Measurements from ENCODE around the gene GINM1.

Gene GINM1

DNA sequence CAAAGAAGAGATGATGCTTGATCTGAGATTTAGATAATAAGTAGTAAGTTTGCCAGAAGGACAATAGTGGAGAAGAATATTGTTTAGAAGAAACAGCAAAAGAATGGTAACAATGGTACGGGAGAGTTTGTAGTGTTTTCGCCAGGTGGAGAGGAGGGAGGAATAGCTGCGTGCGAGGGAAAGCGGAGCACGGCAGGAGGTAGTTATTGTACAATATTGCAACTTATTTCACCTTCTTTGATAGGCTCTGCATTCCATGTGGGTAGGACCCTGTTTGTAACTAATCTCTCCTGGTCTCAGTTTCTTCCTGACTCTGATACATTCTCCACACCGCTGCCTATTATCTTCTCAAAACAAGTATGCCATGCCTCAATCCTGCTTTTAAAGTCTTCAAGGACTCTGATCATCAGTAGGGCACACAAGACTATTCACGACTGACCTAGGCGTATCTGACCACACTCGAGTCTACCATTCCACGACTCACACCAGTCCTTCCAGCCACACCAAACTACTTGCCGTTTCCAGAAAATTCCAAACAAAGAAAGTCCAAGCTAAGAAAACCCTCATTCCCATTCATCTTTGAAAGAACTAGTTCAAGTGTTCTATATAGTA is 21.4 kb upstream of the GINM1 start:
- no peak overlapping the region for H2AFZ ChIP-seq (ENCODE audit: low read depth, low read length)
- no peak overlapping the region for H3K14ac ChIP-seq (ENCODE audit: low read length in 2 of 2)
- no peak overlapping the region for H4K91ac ChIP-seq (ENCODE audit: low read length)
- H3K27me3 ChIP-seq (ENCODE audit: control insufficient read depth in 1 of 2, insufficient read depth in 1 of 2, low read length in 2 of 2): peaks cover 3 to 5% of the 10 kb centered on the region in 2 experiments
- peak overlapping the region; percentile 52 for H3K27ac ChIP-seq (ENCODE audit: low read length, poor library complexity, severe bottlenecking)
- WGBS: 27% methylated on average over 8 of the region's 12 CpGs
- H3K4ac ChIP-seq (ENCODE audit: low read depth in 1 of 2, low read length in 2 of 2): peak overlapping the region in 1 of 2 experiments; percentile 6
- no peak overlapping the region for H2BK12ac ChIP-seq (ENCODE audit: low read length in 2 of 2)
- H2BK5ac ChIP-seq (ENCODE audit: low read depth, low read length, poor library complexity, severe bottlenecking): no peak overlapping the region
- no peak overlapping the region for H3K18ac ChIP-seq (ENCODE audit: low read depth in 1 of 2, low read length in 2 of 2)
- no peak overlapping the region for H2BK120ac ChIP-seq (ENCODE audit: low read depth, low read length)
- H4K8ac ChIP-seq (ENCODE audit: low read length): no peak overlapping the region
- no peak overlapping the region for H2AK5ac ChIP-seq (ENCODE audit: low read length, severe bottlenecking)
- H3K4me2 ChIP-seq (ENCODE audit: low read length, poor library complexity, severe bottlenecking): peak overlapping the region; percentile 73
- H3K9me3 ChIP-seq (ENCODE audit: control insufficient read depth, low read length): no peaks in the 10 kb centered on the region
- H2BK15ac ChIP-seq (ENCODE audit: low read depth, poor library complexity, severe bottlenecking): no peak overlapping the region
- H3K79me1 ChIP-seq (replicated peaks; ENCODE audit: low read length, poor library complexity, severe bottlenecking): no peaks in the 10 kb centered on the region
- H3K4me3 ChIP-seq (ENCODE audit: insufficient read depth in 1 of 2, low read depth in 1 of 2, low read length in 2 of 2): peak overlapping the region; percentile 81 to 94
- no peak for DNase-seq
- H3K36me3 ChIP-seq (ENCODE audit: control insufficient read depth in 1 of 2, insufficient read depth in 2 of 2, low read depth in 1 of 2, low read length in 2 of 2): peaks cover 6 to 13% of the 10 kb centered on the region in 2 experiments
- H3K23ac ChIP-seq (ENCODE audit: low read length in 2 of 2): no peak overlapping the region
- H3K9ac ChIP-seq (ENCODE audit: low read length): peak overlapping the region; percentile 99
- H3K4me1 ChIP-seq (ENCODE audit: control insufficient read depth, insufficient read depth, low read depth, low read length): peaks cover 2% of the 10 kb centered on the region

DNA sequence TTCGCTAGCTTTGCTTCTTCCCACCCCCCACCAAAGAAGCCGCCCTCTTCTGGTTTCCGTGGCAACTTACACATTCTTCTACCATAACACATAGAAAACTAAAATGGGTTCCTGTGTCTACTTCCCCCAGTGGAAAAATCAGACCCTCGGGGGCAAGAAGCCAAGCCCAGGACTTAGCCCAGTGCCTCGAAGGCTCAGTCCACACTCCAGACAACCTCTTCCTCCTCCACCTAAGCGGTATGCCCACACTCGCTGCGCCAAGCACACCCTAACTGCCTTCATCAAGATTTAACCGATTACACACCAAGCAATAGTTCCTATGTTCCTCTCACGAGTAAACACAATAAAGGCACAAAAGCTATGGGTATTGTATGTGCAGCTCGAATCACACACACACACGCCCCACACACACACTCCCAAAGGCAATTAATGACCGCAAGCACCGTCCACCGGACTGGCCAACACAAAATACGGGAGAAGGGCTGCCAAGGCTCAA is 20.9 kb upstream of the GINM1 start:
- H4K8ac ChIP-seq (ENCODE audit: low read length): peak overlapping the region; percentile 78
- peak overlapping the region; percentile 93 for H4K91ac ChIP-seq (ENCODE audit: low read length)
- H3K79me1 ChIP-seq (replicated peaks; ENCODE audit: low read length, poor library complexity, severe bottlenecking): no peaks in the 10 kb centered on the region
- DNase-seq: peak; percentile 91
- H3K9ac ChIP-seq (ENCODE audit: low read length): peak overlapping the region; percentile 99
- 0% methylated on average over 16 of the region's 16 CpGs for WGBS
- H3K27ac ChIP-seq (ENCODE audit: low read length, poor library complexity, severe bottlenecking): peak overlapping the region; percentile 90
- peak overlapping the region; percentile 60 for H2AFZ ChIP-seq (ENCODE audit: low read depth, low read length)
- H3K36me3 ChIP-seq (ENCODE audit: control insufficient read depth in 1 of 2, insufficient read depth in 2 of 2, low read depth in 1 of 2, low read length in 2 of 2): peaks cover 2 to 7% of the 10 kb centered on the region in 2 experiments
- no peaks in the 10 kb centered on the region for H3K9me3 ChIP-seq (ENCODE audit: control insufficient read depth, low read length)
- peak overlapping the region; percentile 41 to 97 for H3K18ac ChIP-seq (ENCODE audit: low read depth in 1 of 2, low read length in 2 of 2)
- peak overlapping the region in 1 of 2 experiments; percentile 11 for H3K23ac ChIP-seq (ENCODE audit: low read length in 2 of 2)
- H3K4me1 ChIP-seq (ENCODE audit: control insufficient read depth, insufficient read depth, low read depth, low read length): peaks cover 2% of the 10 kb centered on the region
- H3K4me3 ChIP-seq (ENCODE audit: insufficient read depth in 1 of 2, low read depth in 1 of 2, low read length in 2 of 2): peak overlapping the region; percentile 81 to 94
- peak overlapping the region; percentile 29 for H2BK120ac ChIP-seq (ENCODE audit: low read depth, low read length)
- H3K14ac ChIP-seq (ENCODE audit: low read length in 2 of 2): peak overlapping the region in 1 of 2 experiments; percentile 23
- H3K27me3 ChIP-seq (ENCODE audit: control insufficient read depth in 1 of 2, insufficient read depth in 1 of 2, low read length in 2 of 2): peaks cover 4 to 6% of the 10 kb centered on the region in 2 experiments
- H3K4ac ChIP-seq (ENCODE audit: low read depth in 1 of 2, low read length in 2 of 2): peak overlapping the region; percentile 20 to 89
- H2BK15ac ChIP-seq (ENCODE audit: low read depth, poor library complexity, severe bottlenecking): no peak overlapping the region
- no peak overlapping the region for H2AK5ac ChIP-seq (ENCODE audit: low read length, severe bottlenecking)
- H3K4me2 ChIP-seq (ENCODE audit: low read length, poor library complexity, severe bottlenecking): peak overlapping the region; percentile 73
- no peak overlapping the region for H2BK5ac ChIP-seq (ENCODE audit: low read depth, low read length, poor library complexity, severe bottlenecking)
- peak overlapping the region in 1 of 2 experiments; percentile 28 for H2BK12ac ChIP-seq (ENCODE audit: low read length in 2 of 2)

GRCh38 chr6:149545754-149546471 is 20.3 kb upstream of the GINM1 start, which contains the start of gene PPIL4:
TSS of gene PPIL4 (minus strand) at chr6:149546043. CDS start at chr6:149546005, 38 bp downstream.
- no peak within 1 kb of the TSS for H2AK5ac ChIP-seq (ENCODE audit: low read length, severe bottlenecking)
- peaks cover 0 to under 1% of the 10 kb centered on the region in 2 experiments for H3K36me3 ChIP-seq (ENCODE audit: control insufficient read depth in 1 of 2, insufficient read depth in 2 of 2, low read depth in 1 of 2, low read length in 2 of 2)
- H2BK12ac ChIP-seq (ENCODE audit: low read length in 2 of 2): peak within 1 kb of the TSS in 1 of 2 experiments; percentile 28
- peak within 1 kb of the TSS; percentile 93 for H4K91ac ChIP-seq (ENCODE audit: low read length)
- H3K23ac ChIP-seq (ENCODE audit: low read length in 2 of 2): peak within 1 kb of the TSS in 1 of 2 experiments; percentile 11
- peak within 1 kb of the TSS in 1 of 2 experiments; percentile 23 for H3K14ac ChIP-seq (ENCODE audit: low read length in 2 of 2)
- WGBS: under 1% methylated on average over 70 of the region's 71 CpGs
- peaks cover 2% of the 10 kb centered on the region for H3K4me1 ChIP-seq (ENCODE audit: control insufficient read depth, insufficient read depth, low read depth, low read length)
- H2AFZ ChIP-seq (ENCODE audit: low read depth, low read length): peak within 1 kb of the TSS; percentile 60
- H3K4me3 ChIP-seq (ENCODE audit: insufficient read depth in 1 of 2, low read depth in 1 of 2, low read length in 2 of 2): peak within 1 kb of the TSS; percentile 81 to 94
- H3K9me3 ChIP-seq (ENCODE audit: control insufficient read depth, low read length): no peaks in the 10 kb centered on the region
- peak within 1 kb of the TSS; percentile 82 for H3K4me2 ChIP-seq (ENCODE audit: low read length, poor library complexity, severe bottlenecking)
- peak within 1 kb of the TSS; percentile 96 for H4K8ac ChIP-seq (ENCODE audit: low read length)
- peak; percentile 96 for DNase-seq
- peak within 1 kb of the TSS; percentile 64 to 97 for H3K18ac ChIP-seq (ENCODE audit: low read depth in 1 of 2, low read length in 2 of 2)
- peak within 1 kb of the TSS; percentile 66 for H2BK5ac ChIP-seq (ENCODE audit: low read depth, low read length, poor library complexity, severe bottlenecking)
- H2BK15ac ChIP-seq (ENCODE audit: low read depth, poor library complexity, severe bottlenecking): no peak within 1 kb of the TSS
- peak within 1 kb of the TSS; percentile 99 for H3K9ac ChIP-seq (ENCODE audit: low read length)
- peak within 1 kb of the TSS; percentile 90 for H3K27ac ChIP-seq (ENCODE audit: low read length, poor library complexity, severe bottlenecking)
- peaks cover 4 to 10% of the 10 kb centered on the region in 2 experiments for H3K27me3 ChIP-seq (ENCODE audit: control insufficient read depth in 1 of 2, insufficient read depth in 1 of 2, low read length in 2 of 2)
- peak within 1 kb of the TSS; percentile 61 for H2BK120ac ChIP-seq (ENCODE audit: low read depth, low read length)
- H3K4ac ChIP-seq (ENCODE audit: low read depth in 1 of 2, low read length in 2 of 2): peak within 1 kb of the TSS; percentile 88 to 89
- H3K79me1 ChIP-seq (replicated peaks; ENCODE audit: low read length, poor library complexity, severe bottlenecking): no peaks in the 10 kb centered on the region

GRCh38 chr6:149551920-149552319 is 14.3 kb upstream of the GINM1 start:
- H3K4me2 ChIP-seq (ENCODE audit: low read length, poor library complexity, severe bottlenecking): no peak overlapping the region
- H3K4ac ChIP-seq (ENCODE audit: low read depth in 1 of 2, low read length in 2 of 2): no peak overlapping the region
- no peak overlapping the region for H3K9ac ChIP-seq (ENCODE audit: low read length)
- H3K14ac ChIP-seq (ENCODE audit: low read length in 2 of 2): no peak overlapping the region
- no peak overlapping the region for H4K91ac ChIP-seq (ENCODE audit: low read length)
- no peak overlapping the region for H2BK5ac ChIP-seq (ENCODE audit: low read depth, low read length, poor library complexity, severe bottlenecking)
- H3K79me1 ChIP-seq (replicated peaks; ENCODE audit: low read length, poor library complexity, severe bottlenecking): no peaks in the 10 kb centered on the region
- 78% methylated on average over 5 of the region's 5 CpGs for WGBS
- H2BK12ac ChIP-seq (ENCODE audit: low read length in 2 of 2): no peak overlapping the region
- H3K23ac ChIP-seq (ENCODE audit: low read length in 2 of 2): peak overlapping the region in 1 of 2 experiments; percentile 2
- no peak overlapping the region for H3K18ac ChIP-seq (ENCODE audit: low read depth in 1 of 2, low read length in 2 of 2)
- H3K4me3 ChIP-seq (ENCODE audit: insufficient read depth in 1 of 2, low read depth in 1 of 2, low read length in 2 of 2): no peak overlapping the region
- no peak overlapping the region for H2BK15ac ChIP-seq (ENCODE audit: low read depth, poor library complexity, severe bottlenecking)
- H2BK120ac ChIP-seq (ENCODE audit: low read depth, low read length): no peak overlapping the region
- H4K8ac ChIP-seq (ENCODE audit: low read length): no peak overlapping the region
- H3K27me3 ChIP-seq (ENCODE audit: control insufficient read depth in 1 of 2, insufficient read depth in 1 of 2, low read length in 2 of 2): peaks cover 4 to 19% of the 10 kb centered on the region in 2 experiments
- no peaks in the 10 kb centered on the region for H3K9me3 ChIP-seq (ENCODE audit: control insufficient read depth, low read length)
- no peak overlapping the region for H2AK5ac ChIP-seq (ENCODE audit: low read length, severe bottlenecking)
- no peaks in the 10 kb centered on the region for H3K4me1 ChIP-seq (ENCODE audit: control insufficient read depth, insufficient read depth, low read depth, low read length)
- H3K36me3 ChIP-seq (ENCODE audit: control insufficient read depth in 1 of 2, insufficient read depth in 2 of 2, low read depth in 1 of 2, low read length in 2 of 2): no peaks in the 10 kb centered on the region
- no peak overlapping the region for H3K27ac ChIP-seq (ENCODE audit: low read length, poor library complexity, severe bottlenecking)
- DNase-seq: no peak
- H2AFZ ChIP-seq (ENCODE audit: low read depth, low read length): no peak overlapping the region
